Tibial artery (tissue), 4 donors: ENCODE measurements around the gene LRBA.

ENCODE experiments used
- DNase-seq, 2 donors: peaks; one replicate each; pipeline ENCODE4 v3.0.0-alpha.2; 2019
- H3K27ac ChIP-seq, 2 donors: fragments of 200-600 bp; sonication (generic) in 1 of 2; 1 replicate in 1 of 2; 2 replicates in 1 of 2; pipeline ENCODE4 v1.5.1; 2018 to 2019; ENCODE audit warnings: mild to moderate bottlenecking in 1 of 2
- H3K27me3 ChIP-seq, 2 donors: fragments of 200-600 bp; sonication (generic) in 1 of 2; one replicate each; pipeline versions ENCODE4 v1.5.1 to v1.6.0; 2016 to 2019
- H3K36me3 ChIP-seq, 3 donors: fragments of 200-600 bp; sonication (generic) in 2 of 3; one replicate each; pipeline ENCODE4 v1.5.1; 2016 to 2019; ENCODE audit warnings: mild to moderate bottlenecking in 2 of 3
- H3K4me1 ChIP-seq, 4 donors: fragments of 200-600 bp; sonication (generic) in 2 of 4; 1 replicate in 3 of 4; 2 replicates in 1 of 4; pipeline ENCODE4 v1.5.1; 2016 to 2019
- H3K4me3 ChIP-seq, 2 donors: fragments of 200-600 bp; sonication (generic) in 1 of 2; 1 replicate in 1 of 2; 2 replicates in 1 of 2; pipeline ENCODE4 v1.5.1; 2018 to 2019; ENCODE audit warnings: mild to moderate bottlenecking in 2 of 2
- H3K9me3 ChIP-seq, 3 donors: fragments of 200-600 bp; sonication (generic) in 1 of 3; one replicate each; pipeline ENCODE4 v1.5.1; 2016 to 2019
- intact Hi-C: fragments of 100-400 bp; cut with DNase I; formaldehyde crosslinking; loops from one replicate; pipeline ENCODE4 v1.15.0; 2023; ENCODE audit warnings: low total_unique reads
- TF ChIP-seq, protein P1 (sequence below), 2 experiments: fragments of 200-600 bp in 1 of 2; fragments of 450-650 bp in 1 of 2; IDR thresholded peaks; one replicate each; pipeline ENCODE4 v1.5.1; 2017 to 2019; ENCODE audit warnings: antibody characterized with exemption in 2 of 2, mild to moderate bottlenecking in 1 of 2, moderate library complexity in 1 of 2

LRBA gene

GRCh38 chr4:150259861-150260567 is 755.1 kb downstream of the LRBA start:
- no peak for DNase-seq
- intact Hi-C loops, result no loop called here
- peaks cover 0 to 9% (median 0%) of the 10 kb centered on the region in 4 donors for H3K4me1 ChIP-seq
- H3K4me3 ChIP-seq, result no peak overlapping the region
- TF ChIP-seq, protein P1, sequence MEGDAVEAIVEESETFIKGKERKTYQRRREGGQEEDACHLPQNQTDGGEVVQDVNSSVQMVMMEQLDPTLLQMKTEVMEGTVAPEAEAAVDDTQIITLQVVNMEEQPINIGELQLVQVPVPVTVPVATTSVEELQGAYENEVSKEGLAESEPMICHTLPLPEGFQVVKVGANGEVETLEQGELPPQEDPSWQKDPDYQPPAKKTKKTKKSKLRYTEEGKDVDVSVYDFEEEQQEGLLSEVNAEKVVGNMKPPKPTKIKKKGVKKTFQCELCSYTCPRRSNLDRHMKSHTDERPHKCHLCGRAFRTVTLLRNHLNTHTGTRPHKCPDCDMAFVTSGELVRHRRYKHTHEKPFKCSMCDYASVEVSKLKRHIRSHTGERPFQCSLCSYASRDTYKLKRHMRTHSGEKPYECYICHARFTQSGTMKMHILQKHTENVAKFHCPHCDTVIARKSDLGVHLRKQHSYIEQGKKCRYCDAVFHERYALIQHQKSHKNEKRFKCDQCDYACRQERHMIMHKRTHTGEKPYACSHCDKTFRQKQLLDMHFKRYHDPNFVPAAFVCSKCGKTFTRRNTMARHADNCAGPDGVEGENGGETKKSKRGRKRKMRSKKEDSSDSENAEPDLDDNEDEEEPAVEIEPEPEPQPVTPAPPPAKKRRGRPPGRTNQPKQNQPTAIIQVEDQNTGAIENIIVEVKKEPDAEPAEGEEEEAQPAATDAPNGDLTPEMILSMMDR (IDR thresholded peaks at IDR 0.05), result no peak
- H3K27ac ChIP-seq, result no peak overlapping the region
- H3K9me3 ChIP-seq, result no peaks in the 10 kb centered on the region
- peaks cover 3 to 30% (median 26%) of the 10 kb centered on the region in 3 donors for H3K36me3 ChIP-seq
- H3K27me3 ChIP-seq, result no peaks in the 10 kb centered on the region

DNA sequence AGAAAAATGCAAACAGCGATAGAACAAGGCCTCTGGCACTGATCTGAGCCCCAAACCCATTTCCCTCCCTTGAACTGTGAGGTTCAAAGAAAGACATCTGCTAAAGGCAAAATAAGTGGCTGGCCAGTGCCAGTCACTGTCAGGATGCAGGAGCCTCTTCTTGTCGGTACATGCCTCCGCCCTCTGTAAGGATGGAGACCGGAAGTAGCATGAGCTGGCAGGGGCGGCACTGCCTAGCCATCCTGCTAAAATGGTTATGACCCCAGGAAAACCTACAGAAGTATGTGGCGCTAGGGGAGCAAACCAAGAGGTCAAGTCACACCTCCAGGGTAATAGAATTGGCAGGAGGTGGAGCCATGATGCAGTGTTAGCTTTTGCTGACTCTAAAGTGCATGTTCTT is 756.5 kb downstream of the LRBA start:
- DNase-seq, result no peak
- peaks cover 8 to 43% (median 30%) of the 10 kb centered on the region in 3 donors for H3K36me3 ChIP-seq
- H3K27me3 ChIP-seq, result no peaks in the 10 kb centered on the region
- intact Hi-C loops, result no loop called here
- peaks cover 0 to 9% (median 0%) of the 10 kb centered on the region in 4 donors for H3K4me1 ChIP-seq
- H3K4me3 ChIP-seq, result no peak overlapping the region
- H3K9me3 ChIP-seq, result no peaks in the 10 kb centered on the region
- H3K27ac ChIP-seq, result no peak overlapping the region
- TF ChIP-seq, protein P1 (IDR thresholded peaks at IDR 0.05), result no peak

DNA sequence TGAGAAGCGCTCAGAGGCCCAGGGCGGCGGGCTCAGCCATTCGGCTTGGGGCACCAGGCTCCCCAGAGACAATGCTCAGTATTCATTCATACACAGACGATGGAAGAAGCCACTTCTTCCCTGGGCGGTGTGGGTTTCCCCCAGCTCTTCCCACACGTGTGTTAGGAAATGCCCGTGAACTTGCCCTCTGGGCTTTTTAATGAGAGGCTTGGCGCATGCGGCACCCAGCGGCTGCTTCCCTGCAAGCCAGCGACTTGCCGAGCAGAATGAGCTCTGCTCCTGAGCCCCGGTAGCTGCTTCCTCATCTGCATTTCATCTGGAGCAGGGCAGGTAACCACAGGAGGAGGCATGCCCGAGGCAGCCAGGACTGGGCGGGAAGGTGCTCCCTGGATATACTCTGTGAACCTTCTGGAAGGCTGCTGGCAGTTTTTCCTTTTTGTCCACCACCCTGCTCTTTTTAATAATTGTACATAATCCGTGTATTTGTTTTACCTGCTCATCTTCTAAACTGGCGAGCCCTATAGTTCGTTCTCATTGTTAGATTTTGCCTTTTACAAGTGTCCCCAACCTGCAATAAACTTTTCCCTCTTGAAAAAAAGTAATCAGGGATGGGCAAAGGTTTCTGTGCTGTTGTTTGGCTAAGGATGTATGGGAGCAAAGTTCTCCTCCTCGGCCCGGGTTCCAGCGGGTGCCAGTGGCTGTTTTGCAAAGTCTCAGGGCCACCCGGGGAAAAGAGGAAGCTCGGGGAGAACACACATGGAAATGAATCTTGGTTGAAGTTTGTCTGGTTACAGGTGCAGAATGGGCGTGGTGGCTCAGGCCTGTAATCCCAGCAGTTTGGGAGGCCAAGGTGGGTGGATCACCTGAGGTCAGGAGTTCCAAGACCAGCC is 758.0 kb downstream of the LRBA start:
- DNase-seq, result no peak
- intact Hi-C loops, result no loop called here
- Histone ChIP-seq H3K27me3 (no peaks in the 10 kb centered on the region), H3K27ac (no peak overlapping the region), H3K4me3 (no peak overlapping the region), H3K4me1 (peaks cover 0 to 9% (median 0%) of the 10 kb centered on the region in 4 donors), H3K9me3 (no peaks in the 10 kb centered on the region), H3K36me3 (peaks cover 12 to 55% (median 28%) of the 10 kb centered on the region in 3 donors)
- TF ChIP-seq, protein P1 (IDR thresholded peaks at IDR 0.05), result no peak

DNA sequence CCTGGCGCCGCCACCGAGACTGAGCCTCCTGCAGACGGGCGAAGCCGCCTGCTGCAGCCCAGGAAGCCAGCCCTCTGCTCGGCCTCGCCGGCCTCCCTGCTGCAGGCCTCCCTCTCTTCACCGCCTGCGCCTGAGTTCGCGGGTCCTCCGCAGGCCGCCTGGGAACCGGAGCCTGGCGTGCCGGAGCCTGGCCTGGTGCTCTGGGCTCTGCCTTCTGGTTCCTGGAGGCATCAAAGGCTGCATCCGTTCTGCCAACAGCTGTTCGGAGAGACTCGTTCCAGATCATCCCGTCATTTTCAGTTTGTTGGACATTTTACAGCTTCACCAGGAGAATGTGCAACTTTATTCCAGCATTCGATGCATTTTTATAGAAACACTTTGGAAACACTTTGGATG is 758.9 kb downstream of the LRBA start:
- no peak overlapping the region for H3K4me3 ChIP-seq
- H3K36me3 ChIP-seq, result peaks cover 12 to 55% (median 28%) of the 10 kb centered on the region in 3 donors
- intact Hi-C loops, result no loop called here
- no peaks in the 10 kb centered on the region for H3K27me3 ChIP-seq
- H3K27ac ChIP-seq, result no peak overlapping the region
- H3K4me1 ChIP-seq, result peaks cover 0 to 4% (median 0%) of the 10 kb centered on the region in 4 donors
- TF ChIP-seq, protein P1 (IDR thresholded peaks at IDR 0.05), result no peak
- no peak for DNase-seq
- no peaks in the 10 kb centered on the region for H3K9me3 ChIP-seq

DNA sequence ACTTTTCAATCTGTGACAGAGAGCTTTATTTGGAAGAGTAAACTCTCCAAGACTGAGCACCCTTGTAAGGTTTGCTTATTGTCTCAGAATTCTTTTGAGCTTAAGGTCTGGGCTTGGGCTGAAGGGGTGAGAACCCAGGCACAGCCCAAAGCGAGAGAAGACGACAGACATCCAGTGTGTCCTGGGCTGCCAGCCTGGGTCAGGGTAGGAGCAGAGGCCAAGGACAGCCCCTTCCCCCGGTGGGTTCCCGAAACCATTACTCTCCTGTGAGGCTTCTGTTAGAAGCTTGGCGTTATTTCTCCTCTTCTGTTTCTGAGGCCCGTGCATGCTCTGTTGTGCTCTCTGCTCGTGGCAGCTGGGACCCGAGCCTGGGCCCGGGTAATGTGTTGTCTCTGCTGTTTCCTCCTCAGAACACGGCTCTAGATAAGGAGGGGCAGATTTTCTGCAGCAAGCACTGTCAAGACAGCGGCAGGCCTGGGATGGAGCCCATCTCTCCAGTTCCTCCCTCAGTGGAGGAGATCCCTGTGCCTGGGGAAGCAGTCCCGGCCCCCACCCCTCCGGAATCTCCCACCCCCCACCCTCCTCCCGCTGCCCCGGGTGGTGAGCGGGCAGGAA is 759.4 kb downstream of the LRBA start:
- H3K36me3 ChIP-seq, result peaks cover 12 to 55% (median 27%) of the 10 kb centered on the region in 3 donors
- no peaks in the 10 kb centered on the region for H3K9me3 ChIP-seq
- no peaks in the 10 kb centered on the region for H3K4me1 ChIP-seq
- no peak overlapping the region for H3K4me3 ChIP-seq
- no peaks in the 10 kb centered on the region for H3K27me3 ChIP-seq
- no peak for DNase-seq
- H3K27ac ChIP-seq, result no peak overlapping the region
- intact Hi-C loops, result no loop called here
- TF ChIP-seq, protein P1 (IDR thresholded peaks at IDR 0.05), result no peak
